GM12873 (cell line): Measurements from ENCODE around the gene IL1RAP.

Experiments used
- TF ChIP-seq, protein P1 (sequence below): IDR thresholded peaks from 2 replicates; pipeline ENCODE4 v1.5.1; 2012; ENCODE audit warnings: low read depth, mild to moderate bottlenecking, moderate library complexity, low read length, control low read depth; ENCODE audit not compliant: insufficient read depth; ENCODE audit errors: missing control alignments

The IL1RAP gene

DNA sequence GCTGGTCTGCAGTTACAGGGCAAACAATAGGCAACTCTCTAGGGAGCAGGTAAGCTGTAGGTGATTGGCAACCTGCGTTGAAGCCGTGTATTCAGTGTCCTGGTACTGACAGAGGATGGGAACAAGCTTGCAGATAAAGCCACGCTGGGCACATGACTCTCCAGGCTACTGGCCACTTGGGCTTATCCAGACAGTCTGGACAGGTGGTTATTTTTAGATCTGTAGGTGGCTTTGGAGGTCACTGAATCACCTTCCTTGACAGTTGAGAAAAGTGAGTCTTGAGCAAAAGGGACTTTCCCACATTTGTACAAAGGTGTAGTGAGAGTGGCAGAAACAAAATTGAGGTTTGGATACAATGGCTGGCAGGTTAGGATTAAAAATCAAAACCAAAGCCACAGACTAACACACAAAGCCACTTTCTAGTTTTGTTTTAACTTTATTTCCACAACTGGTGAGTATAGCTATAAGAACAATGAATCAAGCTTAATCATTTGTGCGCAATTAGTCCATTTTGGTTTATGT lies 22.3 kb upstream of the IL1RAP start:
- TF ChIP-seq, protein P1, sequence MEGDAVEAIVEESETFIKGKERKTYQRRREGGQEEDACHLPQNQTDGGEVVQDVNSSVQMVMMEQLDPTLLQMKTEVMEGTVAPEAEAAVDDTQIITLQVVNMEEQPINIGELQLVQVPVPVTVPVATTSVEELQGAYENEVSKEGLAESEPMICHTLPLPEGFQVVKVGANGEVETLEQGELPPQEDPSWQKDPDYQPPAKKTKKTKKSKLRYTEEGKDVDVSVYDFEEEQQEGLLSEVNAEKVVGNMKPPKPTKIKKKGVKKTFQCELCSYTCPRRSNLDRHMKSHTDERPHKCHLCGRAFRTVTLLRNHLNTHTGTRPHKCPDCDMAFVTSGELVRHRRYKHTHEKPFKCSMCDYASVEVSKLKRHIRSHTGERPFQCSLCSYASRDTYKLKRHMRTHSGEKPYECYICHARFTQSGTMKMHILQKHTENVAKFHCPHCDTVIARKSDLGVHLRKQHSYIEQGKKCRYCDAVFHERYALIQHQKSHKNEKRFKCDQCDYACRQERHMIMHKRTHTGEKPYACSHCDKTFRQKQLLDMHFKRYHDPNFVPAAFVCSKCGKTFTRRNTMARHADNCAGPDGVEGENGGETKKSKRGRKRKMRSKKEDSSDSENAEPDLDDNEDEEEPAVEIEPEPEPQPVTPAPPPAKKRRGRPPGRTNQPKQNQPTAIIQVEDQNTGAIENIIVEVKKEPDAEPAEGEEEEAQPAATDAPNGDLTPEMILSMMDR = no peak

DNA sequence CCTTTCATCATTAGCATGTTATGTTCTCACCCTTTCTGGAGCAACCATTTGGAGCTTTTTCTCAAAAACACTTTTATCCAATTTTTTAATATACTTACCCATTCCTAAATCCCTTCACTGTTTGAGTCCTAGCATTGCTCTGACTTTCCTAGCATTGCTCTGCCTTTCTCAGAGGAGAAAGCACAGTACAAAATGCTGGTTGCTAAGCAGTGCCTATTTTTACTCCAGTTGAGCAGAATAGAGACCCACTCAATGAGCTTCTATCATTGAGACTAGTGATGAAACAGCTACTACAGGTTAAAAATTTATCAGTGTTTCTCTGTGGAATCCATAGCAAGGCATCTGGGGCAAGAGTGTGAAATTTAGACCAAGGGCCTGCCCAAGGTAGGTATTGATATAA lies 21.8 kb upstream of the IL1RAP start:
- TF ChIP-seq, protein P1 = no peak

DNA sequence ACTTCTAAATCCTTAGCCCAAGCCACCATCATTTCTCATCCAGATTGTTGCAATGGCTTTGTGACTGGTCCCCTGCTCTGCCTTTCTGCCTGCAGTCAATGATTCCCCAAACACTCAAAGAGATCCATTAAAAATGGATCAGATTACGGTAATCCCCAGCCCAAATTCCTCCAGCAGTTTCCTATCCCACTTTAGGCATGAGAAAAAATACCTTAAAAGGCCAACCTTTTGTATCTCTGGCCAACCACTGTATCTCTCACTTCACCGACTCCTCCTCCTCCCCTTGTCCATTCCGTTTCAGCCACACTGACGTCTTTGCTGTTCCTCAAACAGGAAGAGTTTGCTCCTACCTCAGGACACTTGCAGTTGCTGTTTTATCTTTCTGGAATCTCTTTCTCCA lies 20.9 kb upstream of the IL1RAP start:
- TF ChIP-seq, protein P1 = no peak

DNA sequence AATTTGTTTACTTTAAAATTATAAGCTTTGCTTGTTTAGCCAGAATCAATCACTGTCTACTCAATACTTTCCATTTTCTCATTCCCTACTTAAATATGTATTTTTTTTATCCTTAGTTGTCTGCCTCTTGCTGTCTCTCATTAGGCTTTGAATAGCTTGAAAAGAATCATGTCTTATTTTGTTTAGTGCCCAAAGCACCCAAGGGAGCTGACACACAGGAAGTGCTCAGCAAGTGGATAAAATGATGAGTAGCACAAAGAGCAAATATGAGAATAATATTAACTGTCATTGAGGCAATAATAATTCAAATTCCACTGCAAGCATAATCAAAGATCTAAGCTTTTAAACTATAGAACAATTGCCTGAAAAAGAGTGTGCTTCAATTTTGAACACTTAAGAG lies 19.0 kb upstream of the IL1RAP start:
- TF ChIP-seq, protein P1 = no peak

DNA sequence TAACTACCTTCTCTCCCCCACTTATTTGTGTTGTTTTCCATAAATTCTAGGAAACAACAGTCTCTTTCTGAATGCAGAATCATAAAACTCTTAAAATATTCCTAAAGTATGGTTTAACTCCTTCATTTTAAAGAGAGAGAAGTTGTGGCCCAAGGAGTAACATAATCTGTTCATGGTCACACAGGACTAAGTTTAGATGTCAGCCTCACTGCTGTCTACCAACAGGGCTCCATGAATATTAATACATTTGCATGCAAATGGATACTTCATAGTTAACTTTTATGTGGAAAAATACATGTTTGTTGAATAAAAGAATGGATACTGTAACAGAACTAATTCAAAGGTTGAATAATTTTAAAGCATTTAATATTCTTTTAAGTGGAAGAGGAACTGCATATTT lies 18.5 kb upstream of the IL1RAP start:
- TF ChIP-seq, protein P1 = no peak

DNA sequence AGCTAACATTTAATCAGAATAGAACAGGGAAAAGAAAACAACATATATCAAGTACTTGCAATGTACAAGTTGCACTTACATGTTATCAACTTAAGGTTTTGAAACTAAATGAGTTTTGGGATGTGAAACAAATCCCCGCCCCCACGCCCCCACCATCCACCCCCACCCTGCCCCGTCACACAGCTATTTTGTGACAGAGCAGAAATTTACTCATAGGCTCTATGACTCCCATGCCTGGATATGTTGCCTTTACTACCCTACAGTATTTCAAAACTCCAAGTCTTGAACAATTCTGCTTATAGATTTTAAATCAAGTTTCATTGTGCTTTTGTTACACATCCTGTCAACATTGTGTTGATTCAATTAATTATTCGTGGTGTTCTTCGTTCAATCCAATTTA lies 18.1 kb upstream of the IL1RAP start:
- TF ChIP-seq, protein P1 = no peak

DNA sequence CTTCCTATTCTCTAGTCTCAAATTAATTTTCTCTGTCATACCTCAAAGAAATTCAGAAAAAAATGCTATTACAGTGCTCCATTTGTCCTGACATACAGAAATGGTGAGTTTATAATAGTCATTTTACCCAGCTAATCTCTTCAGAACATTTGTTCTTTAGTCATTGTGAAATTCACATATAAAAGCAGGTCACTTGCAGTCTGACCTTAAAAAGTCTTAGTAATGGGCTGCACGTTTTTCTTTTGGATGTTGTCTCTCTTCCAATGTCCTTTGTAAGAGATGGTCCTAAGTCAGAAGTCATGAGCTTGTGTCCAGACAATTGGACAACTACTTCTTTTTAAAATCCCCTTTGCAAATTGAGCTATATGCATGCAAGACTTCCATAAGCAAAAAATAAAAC lies 17.0 kb upstream of the IL1RAP start:
- TF ChIP-seq, protein P1 = no peak

DNA sequence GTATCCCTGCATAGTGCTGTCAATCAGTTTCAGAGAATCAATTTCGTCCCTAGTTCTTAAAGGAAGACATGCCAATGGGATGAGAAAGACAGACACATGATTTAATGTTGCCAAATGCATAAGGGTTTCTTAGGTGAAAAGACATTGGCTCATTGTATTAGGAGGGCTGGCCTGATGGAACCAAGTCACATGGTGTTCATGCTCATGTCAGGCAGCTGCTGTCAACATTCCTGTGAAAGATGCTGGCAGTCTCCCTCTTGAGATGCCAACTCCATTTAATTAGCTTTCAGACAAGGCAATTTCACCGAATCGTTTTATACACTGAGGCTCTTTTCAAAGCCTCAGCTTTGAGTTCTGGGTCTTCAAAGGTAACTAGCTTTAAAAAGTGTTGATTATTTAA lies 16.1 kb upstream of the IL1RAP start:
- TF ChIP-seq, protein P1 = no peak
